22Rv1 (cell line): ENCODE results near the gene CBLB.

Source experiments
- H3K27ac ChIP-seq: fragments of 450-650 bp; 2 replicates; pipeline ENCODE4 v1.5.1; 2017
- ZFX ChIP-seq: fragments of 450-650 bp; IDR thresholded peaks from 2 replicates; pipeline ENCODE4 v1.6.1; 2017; ENCODE audit warnings: antibody characterized with exemption, borderline replicate concordance
- TF ChIP-seq, protein P1 (sequence below): fragments of 450-650 bp; IDR thresholded peaks from 2 replicates; pipeline ENCODE4 v1.5.1; 2017; ENCODE audit warnings: mild to moderate bottlenecking

CBLB gene

GRCh38 chr3:105830836-105831235 is 38.0 kb downstream of the CBLB start:
- no peak overlapping the region for H3K27ac ChIP-seq

DNA sequence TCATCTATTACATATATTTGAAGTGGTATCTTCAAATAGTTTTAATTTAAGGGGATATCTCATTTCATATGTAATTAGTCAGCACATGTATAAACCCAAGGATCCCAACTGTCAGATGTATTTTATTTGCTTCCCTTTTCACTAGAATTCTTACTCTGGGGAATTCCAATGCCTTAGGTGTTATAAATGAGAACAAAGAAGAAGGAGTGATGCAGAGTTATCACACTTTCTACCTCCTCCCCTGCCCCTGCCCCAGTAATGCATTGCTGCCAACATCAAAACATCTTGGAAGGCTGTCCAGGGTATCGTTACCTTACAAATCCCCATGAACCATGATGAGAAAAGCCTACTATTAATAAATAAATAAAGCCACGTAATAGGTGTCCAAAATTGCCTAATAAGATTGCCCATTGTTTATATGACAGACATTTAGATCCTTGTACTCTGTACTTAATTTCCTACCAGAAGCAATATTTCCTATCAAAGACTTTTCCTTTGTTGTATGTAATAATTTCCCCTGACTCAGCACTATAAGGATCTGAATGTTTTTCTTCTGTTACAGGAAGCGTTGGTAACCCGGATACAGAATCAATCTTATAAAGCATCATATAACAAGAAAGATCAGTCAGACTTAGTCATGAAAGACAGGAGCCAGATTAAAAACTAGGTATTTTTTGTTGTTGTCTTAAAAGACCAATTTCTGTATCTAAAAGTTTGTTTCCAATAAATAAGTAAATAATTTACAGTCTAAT is 38.8 kb downstream of the CBLB start:
- no peak for TF ChIP-seq ZFX
- TF ChIP-seq, protein P1, sequence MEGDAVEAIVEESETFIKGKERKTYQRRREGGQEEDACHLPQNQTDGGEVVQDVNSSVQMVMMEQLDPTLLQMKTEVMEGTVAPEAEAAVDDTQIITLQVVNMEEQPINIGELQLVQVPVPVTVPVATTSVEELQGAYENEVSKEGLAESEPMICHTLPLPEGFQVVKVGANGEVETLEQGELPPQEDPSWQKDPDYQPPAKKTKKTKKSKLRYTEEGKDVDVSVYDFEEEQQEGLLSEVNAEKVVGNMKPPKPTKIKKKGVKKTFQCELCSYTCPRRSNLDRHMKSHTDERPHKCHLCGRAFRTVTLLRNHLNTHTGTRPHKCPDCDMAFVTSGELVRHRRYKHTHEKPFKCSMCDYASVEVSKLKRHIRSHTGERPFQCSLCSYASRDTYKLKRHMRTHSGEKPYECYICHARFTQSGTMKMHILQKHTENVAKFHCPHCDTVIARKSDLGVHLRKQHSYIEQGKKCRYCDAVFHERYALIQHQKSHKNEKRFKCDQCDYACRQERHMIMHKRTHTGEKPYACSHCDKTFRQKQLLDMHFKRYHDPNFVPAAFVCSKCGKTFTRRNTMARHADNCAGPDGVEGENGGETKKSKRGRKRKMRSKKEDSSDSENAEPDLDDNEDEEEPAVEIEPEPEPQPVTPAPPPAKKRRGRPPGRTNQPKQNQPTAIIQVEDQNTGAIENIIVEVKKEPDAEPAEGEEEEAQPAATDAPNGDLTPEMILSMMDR = no peak
- no peak overlapping the region for H3K27ac ChIP-seq

More at GRCh38 chr3:105830836-105831235, 38.0 kb downstream of the CBLB start:
- TF ChIP-seq, protein P1 = no peak
- no peak for TF ChIP-seq ZFX

DNA sequence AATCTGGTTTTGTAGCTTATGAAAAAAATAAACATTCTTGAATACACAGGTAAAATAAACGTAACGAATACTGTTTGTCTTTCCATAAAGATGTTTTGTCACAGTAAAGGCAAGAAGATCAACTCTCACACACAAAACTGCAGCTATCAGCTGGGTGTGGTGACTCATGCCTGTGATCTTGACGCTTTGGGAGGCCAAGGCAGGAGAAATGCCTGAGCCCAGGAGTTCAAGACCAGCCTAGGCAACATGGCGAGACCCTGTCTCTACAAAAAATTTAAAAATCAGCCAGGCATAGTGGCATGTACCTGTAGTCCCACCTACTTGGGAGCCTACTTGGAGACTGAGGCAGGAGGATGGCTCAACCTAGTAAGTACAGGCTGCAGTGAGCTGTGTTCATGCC is 39.6 kb downstream of the CBLB start:
- H3K27ac ChIP-seq = no peak overlapping the region
- no peak for TF ChIP-seq ZFX
- TF ChIP-seq, protein P1 = no peak

DNA sequence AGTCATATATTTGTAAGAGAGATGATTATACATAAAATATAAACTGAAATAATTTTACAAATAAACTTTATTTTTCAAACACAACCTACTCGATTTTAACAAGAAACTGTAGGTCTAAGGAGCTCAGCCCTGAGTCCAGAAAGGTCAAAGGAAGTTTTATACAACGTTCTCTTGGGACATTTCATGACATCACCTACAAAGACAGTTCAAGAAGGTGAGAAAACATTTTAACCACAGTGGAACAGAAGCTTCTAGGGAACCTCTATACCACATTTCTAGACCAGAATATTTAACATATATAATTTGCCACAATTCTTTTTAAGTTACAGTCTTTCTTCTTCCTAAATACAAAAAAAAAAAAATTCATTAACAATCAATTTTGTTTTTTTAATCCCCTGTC is 40.1 kb downstream of the CBLB start:
- TF ChIP-seq, protein P1 = no peak
- TF ChIP-seq ZFX = no peak
- no peak overlapping the region for H3K27ac ChIP-seq

GRCh38 chr3:105827959-105828358 is 40.9 kb downstream of the CBLB start:
- H3K27ac ChIP-seq = no peak overlapping the region
- TF ChIP-seq, protein P1 = no peak
- TF ChIP-seq ZFX = no peak

GRCh38 chr3:105826778-105827634 is 41.8 kb downstream of the CBLB start:
- H3K27ac ChIP-seq = no peak overlapping the region
- TF ChIP-seq ZFX = no peak
- TF ChIP-seq, protein P1 = no peak

- no peak for TF ChIP-seq ZFX
- TF ChIP-seq, protein P1 = no peak
- H3K27ac ChIP-seq = no peak overlapping the region
Observed at GRCh38 chr3:105824129-105824528, 44.7 kb downstream of the CBLB start.
